Astrocyte (in vitro differentiated cells and primary cell): Measurements from ENCODE around the gene UQCC3. TPM values are rescaled to one million over a fixed set of nuclear protein-coding genes. Genes with fewer than 3 reads are reported as not detected.

Source experiments
- DNase-seq: peaks from one replicate; pipeline ENCODE4 v3.0.0-alpha.2; 2010; ENCODE audit warnings: low read depth
- FAIRE-seq: peaks from 2 replicates; lab custom pipeline; 2011; peaks lifted over from hg19 to GRCh38; lab: Jason Lieb, UNC
- H2AFZ ChIP-seq: 2 replicates; pipeline ENCODE4 v1.6.0; 2012; ENCODE audit warnings: low read depth, low read length, inconsistent platforms
- H3K27ac ChIP-seq: 2 replicates; pipeline ENCODE4 v1.5.1; 2011; ENCODE audit warnings: low read depth, low read length, inconsistent platforms
- H3K27me3 ChIP-seq: 2 replicates; pipeline ENCODE4 v1.6.0; 2011; ENCODE audit warnings: low read length, inconsistent platforms; ENCODE audit not compliant: insufficient read depth
- H3K36me3 ChIP-seq: 2 replicates; pipeline ENCODE4 v1.5.1; 2011; ENCODE audit warnings: low read length, inconsistent platforms; ENCODE audit not compliant: insufficient read depth
- H3K4me1 ChIP-seq: 2 replicates; pipeline ENCODE4 v1.5.1; 2011; ENCODE audit warnings: low read length, inconsistent platforms; ENCODE audit not compliant: insufficient read depth
- H3K4me2 ChIP-seq: 2 replicates; pipeline ENCODE4 v1.6.0; 2012; ENCODE audit warnings: low read length, inconsistent platforms
- H3K4me3 ChIP-seq: 2 replicates; pipeline ENCODE4 v1.5.1; 2011; ENCODE audit warnings: low read depth, mild to moderate bottlenecking, low read length, inconsistent platforms; ENCODE audit not compliant: insufficient read depth
- H3K79me2 ChIP-seq: 2 replicates; pipeline ENCODE4 v1.6.0; 2012; ENCODE audit warnings: mild to moderate bottlenecking, low read length, inconsistent platforms; ENCODE audit not compliant: insufficient read depth
- H3K9ac ChIP-seq: 2 replicates; pipeline ENCODE4 v1.6.0; 2012; ENCODE audit warnings: mild to moderate bottlenecking, low read length, inconsistent platforms
- H3K9me3 ChIP-seq: 2 replicates; pipeline ENCODE4 v1.5.1; 2012; ENCODE audit warnings: low read depth, mild to moderate bottlenecking, low read length, inconsistent platforms; ENCODE audit not compliant: insufficient read depth
- H4K20me1 ChIP-seq: 2 replicates; pipeline ENCODE4 v1.6.0; 2012; ENCODE audit warnings: low read length, inconsistent platforms; ENCODE audit not compliant: insufficient read depth
- H3K27ac Mint-ChIP-seq: one replicate; pipeline ENCODE4 v1.8.0; 2021; ENCODE audit warnings: mild to moderate bottlenecking, mixed read lengths; ENCODE audit not compliant: unreplicated experiment
- H3K27me3 Mint-ChIP-seq: one replicate; pipeline ENCODE4 v1.8.0; 2021; ENCODE audit warnings: low read depth, mixed read lengths; ENCODE audit not compliant: unreplicated experiment
- H3K36me3 Mint-ChIP-seq: one replicate; pipeline ENCODE4 v1.8.0; 2021; ENCODE audit warnings: low read depth, mixed read lengths; ENCODE audit not compliant: unreplicated experiment
- H3K4me1 Mint-ChIP-seq: one replicate; pipeline ENCODE4 v1.8.0; 2021; ENCODE audit warnings: low read depth, mixed read lengths; ENCODE audit not compliant: unreplicated experiment
- H3K4me3 Mint-ChIP-seq: one replicate; pipeline ENCODE4 v1.8.0; 2021; ENCODE audit warnings: mild to moderate bottlenecking, moderate library complexity, mixed read lengths; ENCODE audit not compliant: unreplicated experiment
- H3K9me3 Mint-ChIP-seq: one replicate; pipeline ENCODE4 v1.8.0; 2021; ENCODE audit warnings: mild to moderate bottlenecking, mixed read lengths; ENCODE audit not compliant: unreplicated experiment
- EZH2 ChIP-seq: IDR thresholded peaks from 2 replicates; pipeline ENCODE4 v1.6.1; 2012; ENCODE audit warnings: mild to moderate bottlenecking, low read length, inconsistent platforms; ENCODE audit not compliant: insufficient read depth
- total RNA-seq: library from RNA; stranded (reverse); gene quantifications from 2 replicates; pipeline ENCODE4 v1.2.1, GENCODE V29; 2021
- TF ChIP-seq, protein P1 (sequence below): IDR thresholded peaks from 2 replicates; pipeline ENCODE4 v1.5.1; 2011; ENCODE audit warnings: low read depth, mild to moderate bottlenecking, inconsistent platforms, low read length, moderate library complexity; ENCODE audit not compliant: insufficient read depth

The UQCC3 gene
- total RNA-seq, 1 donor from 2014 or later: 8.7 TPM

GRCh38 chr11:62680825-62681240 lies 9.4 kb downstream of the UQCC3 start:
- no peak overlapping the region for H3K9ac ChIP-seq
- H3K36me3 ChIP-seq: peaks cover 8% of the 10 kb centered on the region
- H3K27ac Mint-ChIP-seq: peak overlapping the region; percentile 75
- H3K36me3 Mint-ChIP-seq: peaks cover 5% of the 10 kb centered on the region
- DNase-seq (peak; percentile 70), FAIRE-seq (no peak)
- peak overlapping the region; percentile 52 for H3K4me3 Mint-ChIP-seq
- H3K4me3 ChIP-seq: no peak overlapping the region
- no peaks in the 10 kb centered on the region for H3K9me3 Mint-ChIP-seq
- H3K9me3 ChIP-seq: no peaks in the 10 kb centered on the region
- H3K27me3 Mint-ChIP-seq: no peaks in the 10 kb centered on the region
- H3K4me2 ChIP-seq: no peak overlapping the region
- TF ChIP-seq, protein P1, sequence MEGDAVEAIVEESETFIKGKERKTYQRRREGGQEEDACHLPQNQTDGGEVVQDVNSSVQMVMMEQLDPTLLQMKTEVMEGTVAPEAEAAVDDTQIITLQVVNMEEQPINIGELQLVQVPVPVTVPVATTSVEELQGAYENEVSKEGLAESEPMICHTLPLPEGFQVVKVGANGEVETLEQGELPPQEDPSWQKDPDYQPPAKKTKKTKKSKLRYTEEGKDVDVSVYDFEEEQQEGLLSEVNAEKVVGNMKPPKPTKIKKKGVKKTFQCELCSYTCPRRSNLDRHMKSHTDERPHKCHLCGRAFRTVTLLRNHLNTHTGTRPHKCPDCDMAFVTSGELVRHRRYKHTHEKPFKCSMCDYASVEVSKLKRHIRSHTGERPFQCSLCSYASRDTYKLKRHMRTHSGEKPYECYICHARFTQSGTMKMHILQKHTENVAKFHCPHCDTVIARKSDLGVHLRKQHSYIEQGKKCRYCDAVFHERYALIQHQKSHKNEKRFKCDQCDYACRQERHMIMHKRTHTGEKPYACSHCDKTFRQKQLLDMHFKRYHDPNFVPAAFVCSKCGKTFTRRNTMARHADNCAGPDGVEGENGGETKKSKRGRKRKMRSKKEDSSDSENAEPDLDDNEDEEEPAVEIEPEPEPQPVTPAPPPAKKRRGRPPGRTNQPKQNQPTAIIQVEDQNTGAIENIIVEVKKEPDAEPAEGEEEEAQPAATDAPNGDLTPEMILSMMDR: peak; percentile 50
- TF ChIP-seq EZH2: no peak
- H4K20me1 ChIP-seq: peaks cover 4% of the 10 kb centered on the region
- peaks cover 18% of the 10 kb centered on the region for H3K4me1 ChIP-seq
- H3K4me1 Mint-ChIP-seq: peaks cover 15% of the 10 kb centered on the region
- H3K27ac ChIP-seq: no peak overlapping the region
- no peaks in the 10 kb centered on the region for H3K27me3 ChIP-seq
- H3K79me2 ChIP-seq: peaks cover 26% of the 10 kb centered on the region
- H2AFZ ChIP-seq: peak overlapping the region; percentile 70

- Mint-ChIP-seq H3K4me1 (peaks cover 12% of the 10 kb centered on the region), H3K27me3 (no peaks in the 10 kb centered on the region), H3K9me3 (no peaks in the 10 kb centered on the region), H3K27ac (no peak overlapping the region), H3K4me3 (no peak overlapping the region), H3K36me3 (peaks cover 5% of the 10 kb centered on the region)
- Histone ChIP-seq H3K9me3 (no peaks in the 10 kb centered on the region), H3K4me3 (no peak overlapping the region), H3K4me1 (peaks cover 16% of the 10 kb centered on the region), H3K4me2 (no peak overlapping the region), H3K79me2 (peaks cover 19% of the 10 kb centered on the region), H3K27ac (no peak overlapping the region), H4K20me1 (peaks cover 4% of the 10 kb centered on the region), H2AFZ (no peak overlapping the region), H3K9ac (no peak overlapping the region), H3K27me3 (peaks cover 3% of the 10 kb centered on the region), H3K36me3 (peaks cover 2% of the 10 kb centered on the region)
- FAIRE-seq: no peak
- DNase-seq: no peak
- TF ChIP-seq, protein P1: no peak
- no peak for TF ChIP-seq EZH2
These were observed 11.0 kb downstream of the UQCC3 start for GRCh38 chr11:62682518-62682917.
